GM10266 (cell line): ENCODE data around the gene KRTAP10-5.
"Not testable (repeated sequence)": the region's sequence is repeated elsewhere in the genome, so short reads cannot be mapped to it uniquely, and the experiment has no call there.

ENCODE experiments used
- DNase-seq: peaks from one replicate; pipeline ENCODE4 v3.0.0; 2012; ENCODE audit errors: extremely low spot score
- CTCF ChIP-seq: IDR thresholded peaks from 2 replicates; pipeline ENCODE4 v1.5.1; 2012; ENCODE audit warnings: mild to moderate bottlenecking, low read depth; ENCODE audit not compliant: control insufficient read depth, insufficient read depth; ENCODE audit errors: missing control alignments

KRTAP10-5 gene

DNA sequence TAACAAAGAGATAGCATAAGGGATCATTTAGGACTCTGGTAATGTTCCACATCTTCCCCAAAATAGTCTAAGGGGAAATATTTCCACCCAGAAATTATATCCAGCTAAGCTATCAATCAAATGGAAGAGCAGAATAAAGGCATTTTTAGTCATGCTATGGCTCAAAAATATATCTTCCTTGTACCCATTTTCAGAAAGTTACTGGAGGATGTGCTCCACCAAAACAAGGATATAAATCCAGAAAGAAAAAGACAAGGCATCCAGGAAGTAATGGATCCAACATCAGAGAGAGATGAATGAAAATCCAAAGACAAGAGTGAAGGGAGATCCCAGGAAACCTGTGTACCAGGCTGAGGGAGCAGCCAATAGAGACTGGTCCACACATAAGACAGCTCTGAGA is 28.8 kb upstream of the KRTAP10-5 start:
- no peak for TF ChIP-seq CTCF
- no peak for DNase-seq

DNA sequence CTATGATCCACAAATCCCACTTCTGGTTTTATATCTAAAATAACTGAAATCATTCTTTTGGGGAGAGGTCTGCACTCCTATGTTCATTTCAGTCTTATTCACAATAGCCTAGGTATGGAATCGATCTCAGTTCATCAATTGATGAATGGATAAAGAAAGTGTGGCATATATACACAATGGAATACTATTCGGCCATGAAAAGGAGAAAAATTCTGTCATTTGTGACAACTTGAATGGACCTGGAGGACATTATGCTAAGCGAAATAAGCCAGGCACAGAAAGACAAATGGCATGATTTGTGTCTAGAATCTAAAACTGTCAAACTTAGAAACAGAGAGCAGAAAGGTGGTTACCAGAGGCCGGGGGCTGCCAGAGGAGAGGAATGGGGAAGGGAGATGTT is 26.1 kb upstream of the KRTAP10-5 start:
- DNase-seq: no peak
- TF ChIP-seq CTCF: no peak

GRCh38 chr21:44603911-44604310 is 23.5 kb upstream of the KRTAP10-5 start:
- no peak for DNase-seq
- no peak for TF ChIP-seq CTCF

GRCh38 chr21:44603109-44603875 is 22.9 kb upstream of the KRTAP10-5 start:
- no peak for DNase-seq
- TF ChIP-seq CTCF: no peak

DNA sequence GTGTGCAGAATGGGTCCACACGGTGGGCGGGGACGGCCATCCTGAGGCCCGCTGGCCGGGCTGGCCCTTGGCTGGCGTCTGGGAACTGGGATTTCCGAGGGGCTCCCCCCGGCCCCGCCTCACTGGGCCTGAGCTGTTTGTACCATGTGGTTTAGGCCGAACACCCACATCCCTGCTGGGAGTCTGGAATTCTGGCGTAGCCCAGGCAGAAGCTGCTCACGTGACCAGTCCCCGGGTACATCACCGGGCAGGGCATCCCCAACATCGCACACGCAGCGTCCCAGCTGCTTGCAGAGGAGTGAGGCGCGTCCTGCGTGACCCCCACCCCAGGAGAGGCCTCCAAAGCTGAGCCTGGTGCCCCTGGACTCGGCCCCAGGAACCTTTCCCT is 22.1 kb upstream of the KRTAP10-5 start:
- DNase-seq: no peak
- no peak for TF ChIP-seq CTCF

DNA sequence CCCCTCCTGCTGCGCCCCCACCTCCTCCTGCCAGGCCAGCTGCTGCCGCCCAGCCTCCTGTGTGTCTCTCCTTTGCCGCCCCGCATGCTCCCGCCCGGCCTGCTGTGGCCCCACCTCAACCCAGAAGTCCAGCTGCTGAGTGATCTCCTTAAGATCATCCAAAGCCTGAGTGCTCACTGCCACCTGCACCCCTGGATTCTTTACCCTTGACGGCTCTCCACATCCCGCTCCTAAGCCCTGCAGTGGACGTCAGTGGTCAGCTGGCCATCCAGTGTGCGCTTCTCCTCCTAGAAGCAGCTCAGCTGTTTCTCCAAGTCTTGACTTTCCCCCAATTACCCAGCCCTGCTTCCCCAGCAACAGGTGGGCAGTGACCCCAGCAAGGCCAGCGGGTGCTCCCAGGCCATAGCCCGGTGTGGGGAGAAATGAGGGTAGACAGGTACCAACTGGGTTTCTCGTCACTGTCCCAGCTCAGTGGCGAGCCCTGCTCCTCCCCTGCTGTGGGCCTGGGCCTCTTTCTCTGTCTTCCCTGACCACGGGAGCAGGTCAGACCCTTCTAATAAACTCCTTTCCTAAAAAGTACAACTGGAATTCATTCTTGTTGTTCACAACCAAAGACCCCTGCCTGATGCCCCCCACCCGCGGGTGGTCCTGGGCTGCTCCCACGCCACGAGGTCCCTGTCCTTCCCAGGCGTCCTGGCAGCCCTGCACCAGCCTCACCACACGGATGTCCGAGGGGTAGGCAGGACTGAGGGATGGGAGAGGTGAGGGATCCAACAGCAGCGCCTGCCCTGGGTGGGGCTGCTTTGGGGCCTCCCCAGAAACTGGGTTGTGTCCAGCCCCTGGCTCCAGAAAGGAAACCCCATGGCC is 21.4 kb upstream of the KRTAP10-5 start:
- TF ChIP-seq CTCF: no peak
- DNase-seq: no peak

- not testable (repeated sequence) for DNase-seq
These were observed 20.7 kb upstream of the KRTAP10-5 start for GRCh38 chr21:44601091-44601490.

GRCh38 chr21:44600118-44600978 is 19.9 kb upstream of the KRTAP10-5 start, which contains the start of gene KRTAP10-7:
TSS of gene KRTAP10-7 (plus strand) at chr21:44600597. CDS start at chr21:44600622, 25 bp downstream.
- not testable (repeated sequence) for DNase-seq
